Measurements from ENCODE around the gene GCLC.
A peak's percentile ranks its signal among the peaks of the same experiment; 100 is the strongest.
"Not testable (repeated sequence)": the region's sequence is repeated elsewhere in the genome, so short reads cannot be mapped to it uniquely, and the experiment has no call there.

GCLC gene

DNA sequence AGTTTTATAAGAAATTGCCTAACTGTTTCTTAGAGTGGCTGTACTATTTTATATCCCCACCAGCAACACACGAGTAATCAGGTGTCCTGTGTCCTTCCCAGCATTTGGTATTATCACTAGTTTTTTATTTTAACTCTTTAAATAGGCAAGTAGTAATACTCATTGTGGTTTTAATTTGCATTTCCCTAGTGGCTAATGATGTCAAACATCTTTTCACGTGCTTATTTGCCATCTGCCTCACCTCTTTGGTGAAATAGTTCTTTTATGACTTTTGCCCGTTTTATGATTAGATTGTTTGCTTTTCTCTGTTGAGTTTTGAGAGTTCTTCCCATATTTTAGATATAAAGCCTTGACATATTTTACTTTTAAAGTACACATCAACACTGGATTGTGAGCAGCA, 57.8 kb downstream of the GCLC start:
- no peak for DNase-seq

DNA sequence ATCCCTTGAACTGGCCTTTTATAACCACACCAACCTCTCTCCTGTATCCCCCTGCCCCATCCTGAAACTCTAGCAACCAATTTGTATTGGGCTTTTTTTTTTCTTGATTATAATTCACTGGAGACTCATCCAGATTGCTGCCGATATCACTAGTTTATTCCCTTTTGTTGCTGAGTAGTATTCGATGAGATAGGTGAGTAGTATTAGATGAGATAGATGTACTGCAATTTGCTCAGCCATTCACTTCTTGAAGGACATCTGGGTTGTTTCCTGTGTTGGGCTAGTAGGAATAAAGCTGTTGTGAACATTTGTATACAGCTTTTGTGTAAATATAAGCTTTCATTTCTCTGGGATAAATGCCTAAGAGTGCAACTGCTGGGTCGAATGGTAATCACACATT, 58.2 kb downstream of the GCLC start:
- DNase-seq = no peak

DNA sequence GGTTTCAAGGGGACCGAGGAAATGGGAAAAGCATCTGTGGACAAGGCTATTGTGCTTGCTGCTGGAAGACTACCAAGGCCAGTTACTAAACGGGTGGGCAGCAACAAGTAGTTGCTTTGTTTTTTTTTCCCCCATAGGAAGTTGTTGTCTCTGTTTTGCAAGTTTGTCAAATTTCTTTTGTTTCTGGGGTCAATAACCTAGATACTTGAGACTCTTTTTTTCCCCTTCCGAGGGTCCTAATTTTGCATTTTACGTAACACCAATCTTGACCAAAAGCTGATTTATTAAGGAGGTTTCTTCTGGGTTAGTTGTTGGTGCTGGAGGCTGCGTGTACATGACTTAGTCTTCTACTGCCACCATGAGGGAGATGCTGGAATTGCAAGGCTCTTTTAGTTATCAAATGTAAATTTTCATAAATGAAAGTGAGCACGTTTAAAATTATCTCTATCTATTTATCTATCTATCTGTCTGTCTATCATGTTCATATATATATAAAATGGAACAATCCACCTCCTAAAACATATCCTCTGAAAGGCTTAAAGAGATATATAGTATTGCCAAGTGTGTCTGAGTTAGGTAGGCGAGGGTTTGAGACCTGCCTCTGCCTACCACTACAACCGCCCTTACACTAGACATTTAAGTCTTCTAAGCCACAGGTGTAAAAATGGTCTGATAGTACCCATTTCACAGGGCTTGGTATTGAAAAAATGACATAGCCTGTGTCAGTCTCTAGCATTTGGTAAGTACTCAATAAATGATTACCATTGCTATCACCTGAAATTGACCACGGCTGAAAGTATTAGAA, 60.2 kb downstream of the GCLC start:
- DNase-seq = peak; percentile 80

DNA sequence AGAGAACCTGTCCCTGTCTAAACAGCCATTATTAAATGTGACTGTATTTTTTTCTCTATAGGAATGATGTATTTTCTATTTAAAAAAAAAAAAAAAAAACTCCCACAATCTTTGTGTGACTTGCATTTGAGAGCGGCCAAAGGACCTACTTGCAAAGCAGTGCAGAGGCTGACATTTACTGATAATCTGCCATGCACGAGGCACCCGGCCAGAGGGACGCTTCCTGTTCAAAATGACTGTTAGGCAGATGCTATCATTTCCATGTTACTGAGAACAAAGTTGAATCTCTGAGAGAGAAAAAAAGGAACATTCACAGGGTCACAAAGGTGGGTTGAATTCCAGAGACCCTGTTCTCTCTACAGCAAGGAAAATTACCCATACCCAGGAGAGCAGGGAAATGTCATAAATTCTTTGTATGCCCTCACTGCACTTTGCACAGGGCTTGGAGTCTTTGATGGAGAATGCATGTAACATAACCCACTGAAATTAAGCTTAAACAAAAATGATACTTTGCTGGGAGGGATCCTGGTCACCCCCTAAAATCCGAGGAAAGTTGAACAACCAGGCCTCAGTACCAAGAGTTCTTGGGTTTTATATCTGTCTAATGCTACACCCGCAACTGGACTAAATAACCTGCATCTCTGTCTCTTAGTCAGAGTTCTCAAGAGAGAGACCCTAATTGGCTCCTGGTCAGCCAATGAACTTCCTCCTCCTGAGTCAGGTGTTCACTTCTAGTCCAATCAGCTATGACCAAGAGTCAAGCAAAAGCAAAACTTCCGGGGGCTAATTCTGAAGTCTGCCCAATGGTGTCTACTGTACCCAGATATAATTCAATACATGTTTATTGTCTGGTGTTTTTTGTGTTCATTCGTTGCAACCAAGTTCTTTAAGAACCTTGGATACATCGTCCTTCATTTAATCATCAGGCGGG, 61.2 kb downstream of the GCLC start:
- peak; percentile 12 for DNase-seq

DNA sequence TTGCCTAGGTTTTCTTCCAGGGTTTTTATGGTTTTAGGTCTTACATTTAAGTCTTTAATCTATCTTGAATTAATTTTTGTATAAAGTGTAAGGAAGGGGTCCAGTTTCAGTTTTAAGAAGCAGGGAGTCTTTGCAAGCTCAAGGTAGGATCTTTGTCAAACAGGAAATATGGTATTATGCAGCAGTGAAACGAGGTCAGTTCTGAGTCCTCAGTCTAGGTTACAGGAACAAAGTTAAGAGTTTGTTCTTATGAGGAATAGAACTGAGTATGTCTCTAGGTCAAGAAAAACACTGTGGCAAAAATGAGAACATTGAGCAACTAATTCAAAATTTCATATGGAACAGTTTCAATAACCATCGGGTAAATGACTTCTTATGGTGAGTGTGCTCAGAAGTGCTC, 63.6 kb downstream of the GCLC start:
- no peak for DNase-seq

DNA sequence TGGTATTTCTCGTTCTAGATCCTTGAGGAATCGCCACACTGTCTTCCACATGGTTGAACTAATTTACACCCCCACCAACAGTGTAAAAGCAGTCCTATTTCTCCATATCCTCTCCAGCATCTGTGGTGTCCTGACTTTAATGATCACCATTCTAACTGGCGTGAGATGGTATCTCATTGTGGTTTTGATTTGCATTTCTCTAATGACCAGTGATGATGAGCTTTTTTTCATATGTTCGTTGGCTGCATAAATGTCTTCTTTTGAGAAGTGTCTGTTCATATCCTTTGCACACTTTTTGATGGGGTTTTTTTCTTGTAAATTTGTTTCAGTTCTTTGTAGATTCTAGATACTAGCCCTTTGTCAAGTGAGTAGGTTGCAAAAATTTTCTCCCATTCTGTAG, 64.1 kb downstream of the GCLC start:
- not testable (repeated sequence) for DNase-seq

DNA sequence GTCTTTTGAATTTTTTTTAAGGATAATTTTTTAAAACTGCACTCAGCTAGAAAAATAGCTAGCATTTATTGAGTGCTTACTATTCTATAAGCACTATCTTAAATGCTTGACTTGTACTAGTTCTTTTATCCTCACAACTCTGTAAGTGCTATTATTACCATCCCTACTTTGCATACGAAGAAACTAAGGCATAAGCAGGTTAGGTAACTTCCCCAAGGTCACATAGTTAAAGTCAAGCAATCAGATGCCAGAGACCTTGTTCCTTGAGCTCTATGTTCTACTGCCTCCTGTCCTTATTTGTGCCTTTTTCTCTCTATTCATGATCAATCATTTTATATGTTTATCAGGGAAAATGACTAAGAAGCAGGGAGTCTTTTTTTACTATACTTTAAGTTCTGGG, 65.0 kb downstream of the GCLC start:
- no peak for DNase-seq

DNA sequence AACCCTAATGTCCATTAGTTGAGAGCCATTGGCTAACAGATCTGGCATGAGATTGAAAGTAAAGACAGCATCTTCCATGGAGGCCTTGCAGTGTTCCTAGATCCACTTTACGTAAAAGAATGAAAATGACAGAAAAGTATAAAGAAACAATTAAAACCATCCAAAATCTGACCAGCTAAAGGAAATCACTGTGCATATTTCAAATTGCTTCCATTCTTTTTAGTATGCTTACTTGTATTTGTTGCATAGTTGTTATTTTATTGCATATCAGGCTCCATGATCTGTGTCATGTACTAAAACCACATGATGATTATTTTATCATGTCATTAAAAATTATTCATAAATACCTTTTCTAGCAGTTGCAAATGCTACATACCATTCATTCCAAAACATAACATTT, 67.9 kb downstream of the GCLC start:
- no peak for DNase-seq

DNA sequence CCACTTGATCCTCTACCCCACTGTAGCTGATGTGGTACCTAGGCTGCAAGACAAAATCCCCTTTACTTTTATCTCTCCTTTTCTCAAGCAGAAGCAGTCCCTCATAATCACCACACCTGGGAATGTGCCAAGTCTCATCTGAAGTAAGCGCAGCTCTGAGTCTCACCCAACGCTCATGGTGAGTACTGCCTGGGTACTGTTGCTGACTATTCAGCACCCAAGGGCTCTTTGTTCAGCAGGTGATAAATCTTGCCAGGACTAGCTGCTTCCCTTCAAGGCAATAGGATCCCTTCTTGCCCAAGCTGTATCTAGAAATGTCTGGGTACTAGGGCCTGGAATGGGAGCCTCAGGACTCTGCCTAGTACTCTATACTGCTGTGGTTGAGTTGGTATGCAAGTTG, 70.9 kb downstream of the GCLC start:
- DNase-seq = no peak

DNA sequence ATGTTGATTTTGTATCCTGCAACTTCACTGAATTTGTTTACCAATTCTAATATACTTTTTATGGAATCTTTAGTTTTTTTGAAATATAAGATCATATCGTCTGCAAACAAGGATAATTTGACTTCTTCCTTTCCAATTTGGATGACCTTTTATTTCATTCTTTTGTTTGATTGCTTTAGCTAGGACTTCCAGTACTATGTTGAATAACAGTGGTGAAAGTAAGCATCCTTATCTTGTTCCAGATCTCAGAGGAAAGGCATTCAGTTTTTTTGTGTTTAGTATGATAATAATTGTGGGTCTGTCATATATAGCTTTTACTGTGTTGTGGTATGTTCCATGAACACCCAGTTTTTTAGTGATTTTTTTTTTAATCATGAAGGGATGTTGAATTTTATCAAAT, 75.7 kb downstream of the GCLC start:
- DNase-seq = no peak

DNA sequence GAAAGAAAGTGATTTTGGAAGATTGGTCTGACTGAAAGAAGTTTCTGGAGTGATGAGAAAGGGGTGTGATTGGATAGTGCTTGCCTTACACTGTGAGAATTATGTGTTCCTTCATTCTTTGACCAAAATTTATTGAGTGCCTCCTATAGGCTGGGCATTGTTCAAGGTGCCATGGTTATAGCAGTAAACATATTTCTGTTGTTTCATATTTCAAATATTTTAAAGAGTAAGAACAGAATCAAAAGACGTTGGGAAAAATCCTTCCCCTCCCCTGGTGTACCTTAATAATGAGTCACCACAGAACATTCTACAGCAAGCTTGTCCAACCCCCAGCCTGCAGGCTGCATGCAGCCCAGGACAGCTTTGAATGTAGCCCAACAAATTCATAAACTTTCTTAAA, 78.6 kb downstream of the GCLC start:
- no peak for DNase-seq

DNA sequence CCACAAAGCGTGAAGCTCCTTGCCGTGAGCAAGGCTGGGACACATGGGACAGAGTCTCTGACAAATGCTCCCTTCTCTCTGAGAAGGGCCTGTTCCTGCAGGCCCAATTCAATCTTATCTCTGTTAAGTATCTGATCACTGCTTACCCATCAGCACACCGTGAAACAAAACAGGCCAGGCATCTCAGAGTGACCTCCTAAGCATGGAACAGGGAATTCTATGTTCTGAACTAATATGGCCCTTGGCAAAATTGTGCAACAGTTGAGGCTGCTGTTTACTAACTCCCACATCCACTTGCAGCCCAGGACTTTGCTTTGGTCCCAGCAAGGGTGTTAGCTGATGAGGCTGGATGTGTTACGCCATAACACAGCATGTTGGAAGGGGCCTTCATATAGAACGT, 79.2 kb downstream of the GCLC start:
- no peak for DNase-seq

DNA sequence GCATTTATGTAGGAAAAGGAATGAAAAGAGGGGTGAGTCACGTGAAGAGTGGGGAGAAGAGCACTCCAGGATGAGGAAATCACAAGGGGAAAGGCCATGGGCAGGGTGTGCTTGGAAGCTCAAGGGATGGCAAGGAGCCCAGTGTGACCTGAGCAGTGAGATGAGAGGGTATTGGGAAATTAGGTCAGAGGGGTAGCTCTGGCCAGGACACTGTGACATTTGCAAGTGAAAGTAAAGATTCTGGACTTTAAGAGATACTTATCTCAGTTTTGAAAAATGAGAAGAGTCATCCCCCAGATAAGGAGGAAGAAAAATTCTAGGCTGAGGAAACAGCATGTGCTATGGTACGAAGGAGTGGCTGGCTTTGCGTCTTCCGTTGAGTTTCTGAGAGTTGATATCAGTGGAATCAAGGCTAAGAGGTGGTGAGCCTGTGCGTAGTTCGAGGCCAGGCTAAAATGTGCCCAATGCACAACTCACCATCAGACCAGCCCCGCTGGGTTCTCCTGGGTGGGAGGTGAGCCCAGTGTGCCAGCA, 79.9 kb downstream of the GCLC start:
- DNase-seq = no peak

DNA sequence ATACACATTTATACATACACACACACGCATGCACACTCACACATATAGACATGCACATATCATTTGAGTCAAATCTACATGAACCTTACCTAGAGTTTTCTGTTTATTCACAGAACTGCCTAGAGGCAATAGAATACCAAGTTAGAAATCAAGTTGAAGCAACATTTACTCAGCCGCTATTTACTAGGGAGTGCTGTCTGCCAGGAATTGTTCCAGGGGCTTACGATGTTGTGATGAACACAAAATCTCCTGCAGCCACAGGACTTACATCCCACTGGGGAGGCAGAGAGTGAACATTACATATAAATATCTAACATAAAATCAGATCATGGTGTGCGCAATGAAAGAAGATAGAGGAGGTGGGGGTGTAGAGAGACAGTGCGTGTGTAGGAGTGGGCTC, 80.4 kb downstream of the GCLC start:
- DNase-seq = no peak

DNA sequence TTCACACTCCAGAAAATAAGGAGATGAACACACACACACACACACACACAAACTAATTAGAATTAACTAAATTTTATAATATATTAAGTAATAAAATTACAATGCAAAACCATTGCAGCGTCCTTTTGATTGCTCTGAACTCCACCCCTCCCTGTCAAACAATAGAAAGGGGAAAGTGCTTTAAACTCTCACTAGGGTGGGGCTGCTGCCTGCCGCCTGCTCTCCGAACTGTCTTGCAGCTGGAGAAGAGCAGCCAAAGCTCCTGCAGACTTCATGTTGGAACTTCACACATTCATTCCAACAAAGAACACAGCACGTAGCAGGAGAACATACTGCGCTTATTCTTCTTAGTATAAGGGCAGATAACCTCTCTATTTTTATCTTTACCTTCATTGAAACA, 83.2 kb downstream of the GCLC start:
- no peak for DNase-seq

DNA sequence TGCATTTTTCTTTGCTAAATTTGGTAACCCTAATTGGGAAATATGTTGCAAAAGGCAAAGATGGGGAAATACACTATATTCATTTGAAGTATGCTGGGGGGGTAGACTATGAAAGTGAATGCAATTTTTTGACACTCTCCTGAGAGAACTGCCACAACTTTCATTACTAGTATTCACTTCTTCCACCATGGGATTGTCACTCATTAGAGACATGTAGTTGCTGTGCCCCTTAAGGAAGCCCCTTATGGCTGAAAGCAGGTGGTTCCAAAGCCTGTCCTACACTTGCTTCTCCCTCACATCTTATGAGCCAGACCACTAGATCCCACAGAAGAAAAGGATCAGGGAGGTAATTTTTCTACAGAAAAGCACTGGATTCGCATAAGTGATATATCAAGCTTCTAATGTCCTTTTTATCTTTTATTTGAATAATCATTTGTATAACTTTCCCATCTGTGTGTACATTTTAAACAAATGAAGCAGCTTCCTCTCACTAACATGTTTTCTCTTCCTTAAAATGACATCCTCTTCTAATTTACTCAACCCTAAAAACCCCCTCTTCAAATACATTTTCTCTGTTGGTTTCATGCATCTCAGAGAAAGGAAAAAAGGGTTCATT, 83.8 kb downstream of the GCLC start:
- no peak for DNase-seq

DNA sequence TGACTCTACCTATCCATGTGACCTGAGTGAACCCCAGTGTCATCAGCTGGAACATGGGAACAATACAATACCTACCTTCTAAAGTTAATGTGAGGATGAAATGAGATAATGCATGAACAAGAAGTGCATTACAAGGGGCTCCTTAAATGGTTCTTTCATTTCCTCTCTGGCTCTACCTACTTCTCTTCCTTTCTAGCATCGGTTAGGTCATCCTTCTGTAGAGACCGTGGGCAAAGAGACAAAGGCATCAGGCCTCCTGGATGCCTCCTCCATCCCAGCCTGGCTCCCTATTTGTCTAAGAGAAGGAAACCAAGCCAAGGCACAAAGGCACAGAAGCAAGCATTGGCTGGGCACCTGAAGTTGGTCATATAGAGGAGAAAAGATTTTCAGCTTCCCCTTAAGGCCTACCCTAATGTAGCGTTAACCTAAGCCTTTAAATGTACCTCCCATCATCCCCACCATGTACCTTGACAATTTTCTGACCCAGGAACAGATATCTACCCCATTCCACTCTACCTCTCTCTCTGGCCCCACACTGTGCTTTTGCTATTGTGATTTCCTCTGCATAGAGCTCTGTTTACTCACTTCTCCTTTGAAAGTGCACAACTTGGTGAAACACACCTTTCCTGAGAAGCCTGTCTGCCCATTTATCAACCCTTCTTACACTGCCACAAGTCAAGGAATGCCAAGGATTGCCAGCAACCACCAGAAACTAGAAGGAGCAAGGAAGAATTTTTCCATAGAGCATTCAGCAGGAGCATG, 86.6 kb downstream of the GCLC start:
- no peak for DNase-seq

DNA sequence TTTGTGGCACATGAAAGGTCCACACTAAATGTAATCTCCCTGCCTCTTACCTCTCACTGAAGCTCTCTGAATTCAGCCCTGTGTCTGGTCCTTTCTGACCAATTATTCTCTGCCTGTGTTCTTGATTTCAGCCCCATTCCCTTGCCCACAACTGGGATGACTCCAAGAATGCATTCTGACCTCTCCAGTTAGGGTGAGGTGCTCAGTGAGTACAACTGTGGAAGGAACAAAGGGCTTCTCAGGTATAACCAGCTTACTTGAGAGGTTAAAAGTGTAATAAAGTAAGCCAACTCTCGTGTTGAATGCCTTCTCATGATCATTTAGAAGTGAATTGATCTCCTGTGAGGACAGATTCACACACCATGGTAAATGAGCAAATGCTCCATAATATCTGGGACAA, 88.1 kb downstream of the GCLC start:
- no peak for DNase-seq

DNA sequence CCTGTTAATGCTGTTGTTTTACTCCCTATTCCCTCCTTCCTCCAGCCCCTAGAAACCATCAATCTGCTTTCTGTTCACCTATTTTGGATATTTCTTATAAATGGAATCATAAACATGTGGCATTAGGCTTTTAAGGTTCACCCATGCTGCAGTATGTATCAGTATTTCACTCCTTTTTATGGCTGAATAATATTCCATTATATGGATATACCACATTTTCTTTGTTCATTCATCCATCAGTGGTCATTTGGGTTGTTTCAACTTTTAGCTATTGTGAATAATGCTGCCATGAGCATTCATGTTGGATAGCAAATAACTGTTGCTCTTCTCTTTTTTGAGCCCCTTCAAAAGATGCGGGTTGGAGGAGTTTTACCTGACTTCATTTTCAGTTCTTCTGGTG, 89.2 kb downstream of the GCLC start:
- DNase-seq = no peak

DNA sequence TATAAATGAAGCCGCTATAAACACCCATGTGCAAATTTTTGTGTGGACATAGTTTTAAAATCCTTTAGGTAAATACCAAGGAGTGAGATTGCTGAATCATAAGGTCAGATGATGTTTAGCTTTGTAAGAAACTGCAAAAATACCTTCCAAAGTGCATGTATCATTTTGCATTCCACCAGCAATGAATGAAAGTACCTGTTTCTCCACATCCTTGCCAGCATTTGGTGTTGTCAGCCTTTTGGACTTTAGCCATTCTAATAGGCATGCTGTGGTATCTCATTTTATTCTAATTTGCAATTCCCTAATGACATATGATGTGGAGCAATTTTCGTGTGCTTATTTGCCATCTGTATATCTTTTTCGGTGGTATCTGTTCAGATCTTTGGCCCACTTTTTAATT, 93.7 kb downstream of the GCLC start:
- DNase-seq = no peak

DNA sequence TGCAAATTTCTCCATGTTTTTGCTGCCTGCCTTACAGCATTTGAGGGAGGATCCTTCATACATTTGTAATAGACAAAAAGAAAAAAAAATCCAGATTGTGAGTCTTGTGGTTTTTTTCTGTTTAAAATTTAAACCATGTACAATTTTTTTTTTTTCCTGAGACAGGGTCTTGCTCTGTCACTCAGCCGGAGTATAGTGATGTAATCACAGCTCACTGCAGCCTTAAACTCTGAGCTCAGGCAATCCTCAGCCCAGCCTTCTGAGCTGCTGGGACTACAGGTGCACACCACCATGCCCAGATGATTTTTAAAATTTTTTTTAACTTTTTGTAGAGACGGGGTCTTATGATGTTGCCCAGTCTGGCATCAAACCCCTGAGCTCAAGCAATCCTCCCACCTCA, 97.0 kb downstream of the GCLC start:
- no peak for DNase-seq

Data from stimulated activated CD4-positive, alpha-beta T cell treated with anti-CD3 and anti-CD28 coated beads, Interleukin-15, amount 100 ng/mL, for 24 hours (primary cell).